ENCODE data around the gene CAPZA1. TPM values are rescaled to one million over a fixed set of nuclear protein-coding genes. Genes with fewer than 3 reads are reported as not detected.
A peak's percentile ranks its signal among the peaks of the same experiment; 100 is the strongest.

Gene CAPZA1
- total RNA-seq, 1 donor from 2014 or later = 171 TPM

DNA sequence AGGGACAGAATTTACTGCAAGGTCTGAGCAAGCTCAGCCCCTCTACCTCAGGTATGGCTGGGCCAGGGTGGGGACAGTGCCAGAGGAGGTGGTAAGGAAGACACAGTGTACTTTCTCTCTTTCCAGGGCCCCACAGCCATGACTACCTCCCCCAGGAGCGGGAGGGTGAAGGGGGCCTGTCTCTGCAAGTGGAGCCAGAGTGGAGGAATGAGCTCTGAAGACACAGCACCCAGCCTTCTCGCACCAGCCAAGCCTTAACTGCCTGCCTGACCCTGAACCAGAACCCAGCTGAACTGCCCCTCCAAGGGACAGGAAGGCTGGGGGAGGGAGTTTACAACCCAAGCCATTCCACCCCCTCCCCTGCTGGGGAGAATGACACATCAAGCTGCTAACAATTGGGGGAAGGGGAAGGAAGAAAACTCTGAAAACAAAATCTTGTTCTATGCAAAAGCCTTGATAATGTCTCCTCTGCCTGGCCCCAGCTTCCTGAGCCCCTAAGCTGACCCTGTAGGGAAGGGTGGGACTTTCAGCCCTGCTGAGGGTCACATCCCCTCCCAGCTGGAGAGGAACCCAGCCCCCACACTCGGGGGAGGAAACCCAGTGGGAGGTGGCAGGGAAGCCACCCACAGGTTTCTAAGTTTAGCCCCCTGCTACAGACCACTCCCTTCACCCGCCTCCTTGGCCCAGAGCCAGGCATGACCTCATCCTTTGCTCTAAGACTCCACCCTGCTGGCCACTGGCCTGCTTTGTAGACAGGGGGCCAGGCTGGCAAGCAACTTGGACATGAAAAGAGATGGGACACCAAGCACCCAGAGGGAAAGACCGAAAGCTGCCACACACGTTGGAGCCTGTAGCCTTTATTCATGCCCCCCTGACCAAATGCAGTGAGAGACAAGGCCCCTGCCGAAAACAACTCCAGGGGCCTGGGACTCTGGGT, 80.9 kb downstream of the CAPZA1 start:
- Histone ChIP-seq H2AFZ (ENCODE audit: low read depth, low read length) (no peak overlapping the region), H3K4me3 (ENCODE audit: insufficient read depth, low read depth, low read length) (peak overlapping the region; percentile 11)

DNA sequence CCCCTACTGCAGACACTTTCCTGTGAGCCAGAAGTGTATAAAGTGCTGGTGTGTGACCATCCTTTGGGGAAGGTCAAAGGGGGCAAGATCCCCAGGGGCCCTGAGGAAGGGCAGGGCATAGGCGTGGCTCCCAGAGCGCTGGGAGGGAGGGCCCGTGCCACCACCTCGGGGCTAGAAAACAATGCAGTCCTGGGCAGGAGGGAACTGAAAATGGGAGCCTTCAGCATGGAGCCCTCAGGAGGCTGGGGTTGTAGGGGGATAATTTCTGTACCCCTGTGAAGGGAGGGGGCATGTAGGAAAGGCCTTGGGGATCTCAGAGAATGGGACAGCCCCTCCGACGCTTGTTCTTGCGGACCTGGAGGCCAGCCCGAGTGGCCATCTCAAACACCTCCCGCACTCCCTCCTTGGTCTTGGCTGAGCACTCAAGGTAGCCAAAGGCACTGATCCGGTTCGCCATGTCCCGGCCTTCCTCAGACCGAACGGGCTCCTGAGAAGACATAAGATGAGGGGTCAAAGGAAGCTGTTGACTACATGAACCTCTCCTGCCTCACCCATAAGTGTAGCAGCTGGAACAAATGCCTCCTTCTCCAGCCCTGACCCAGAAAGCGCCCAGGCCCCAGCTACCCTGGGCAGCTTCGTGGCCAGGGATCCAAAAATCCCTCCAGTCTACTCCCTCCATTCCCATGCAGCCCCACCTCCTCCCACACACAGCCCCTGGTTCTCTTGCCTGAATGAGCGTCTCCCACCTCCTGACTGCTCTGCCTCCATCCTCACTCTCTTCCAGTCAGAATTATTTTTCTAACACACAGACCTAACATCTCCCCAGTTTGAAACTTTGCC, 81.8 kb downstream of the CAPZA1 start:
- DNase-seq (ENCODE audit: low read depth) = no peak
- Histone ChIP-seq H3K4me2 (ENCODE audit: low read length) (peak overlapping the region; percentile 78), H3K27me3 (ENCODE audit: insufficient read depth, low read length) (no peaks in the 10 kb centered on the region), H2AFZ (ENCODE audit: low read depth, low read length) (no peak overlapping the region), H3K4me3 (ENCODE audit: insufficient read depth, low read depth, low read length) (no peak overlapping the region), H3K9ac (ENCODE audit: low read length) (peak overlapping the region; percentile 69), H4K20me1 (ENCODE audit: insufficient read depth, low read length) (peaks cover 40% of the 10 kb centered on the region), H3K9me3 (ENCODE audit: insufficient read depth, low read depth, low read length) (no peaks in the 10 kb centered on the region), H3K79me2 (ENCODE audit: insufficient read depth, low read length) (peaks cover 46% of the 10 kb centered on the region), H3K36me3 (ENCODE audit: insufficient read depth, low read length) (peaks cover 22% of the 10 kb centered on the region), H3K4me1 (ENCODE audit: insufficient read depth, low read length) (peaks cover 59% of the 10 kb centered on the region), H3K27ac (ENCODE audit: low read depth, low read length) (peak overlapping the region; percentile 86)
- Mint-ChIP-seq H3K27me3 (ENCODE audit: low read depth, unreplicated experiment) (no peaks in the 10 kb centered on the region), H3K36me3 (ENCODE audit: low read depth, unreplicated experiment) (peaks cover 23% of the 10 kb centered on the region), H3K4me1 (ENCODE audit: low read depth, unreplicated experiment) (peaks cover 55% of the 10 kb centered on the region), H3K9me3 (ENCODE audit: unreplicated experiment) (no peaks in the 10 kb centered on the region), H3K27ac (ENCODE audit: unreplicated experiment) (peak overlapping the region; percentile 96), H3K4me3 (ENCODE audit: unreplicated experiment) (peak overlapping the region; percentile 71)
- FAIRE-seq = no peak
- TF ChIP-seq, protein P1, sequence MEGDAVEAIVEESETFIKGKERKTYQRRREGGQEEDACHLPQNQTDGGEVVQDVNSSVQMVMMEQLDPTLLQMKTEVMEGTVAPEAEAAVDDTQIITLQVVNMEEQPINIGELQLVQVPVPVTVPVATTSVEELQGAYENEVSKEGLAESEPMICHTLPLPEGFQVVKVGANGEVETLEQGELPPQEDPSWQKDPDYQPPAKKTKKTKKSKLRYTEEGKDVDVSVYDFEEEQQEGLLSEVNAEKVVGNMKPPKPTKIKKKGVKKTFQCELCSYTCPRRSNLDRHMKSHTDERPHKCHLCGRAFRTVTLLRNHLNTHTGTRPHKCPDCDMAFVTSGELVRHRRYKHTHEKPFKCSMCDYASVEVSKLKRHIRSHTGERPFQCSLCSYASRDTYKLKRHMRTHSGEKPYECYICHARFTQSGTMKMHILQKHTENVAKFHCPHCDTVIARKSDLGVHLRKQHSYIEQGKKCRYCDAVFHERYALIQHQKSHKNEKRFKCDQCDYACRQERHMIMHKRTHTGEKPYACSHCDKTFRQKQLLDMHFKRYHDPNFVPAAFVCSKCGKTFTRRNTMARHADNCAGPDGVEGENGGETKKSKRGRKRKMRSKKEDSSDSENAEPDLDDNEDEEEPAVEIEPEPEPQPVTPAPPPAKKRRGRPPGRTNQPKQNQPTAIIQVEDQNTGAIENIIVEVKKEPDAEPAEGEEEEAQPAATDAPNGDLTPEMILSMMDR (IDR thresholded peaks at IDR 0.05; ENCODE audit: insufficient read depth, low read depth, low read length) = no peak
- no peak for TF ChIP-seq EZH2 (IDR thresholded peaks at IDR 0.05; ENCODE audit: insufficient read depth, low read length)

More for the DNA sequence above, 80.9 kb downstream of the CAPZA1 start:
- no peaks in the 10 kb centered on the region for H3K27me3 Mint-ChIP-seq (ENCODE audit: low read depth, unreplicated experiment)
- Histone ChIP-seq H3K9me3 (ENCODE audit: insufficient read depth, low read depth, low read length) (no peaks in the 10 kb centered on the region), H4K20me1 (ENCODE audit: insufficient read depth, low read length) (peaks cover 35% of the 10 kb centered on the region), H3K27ac (ENCODE audit: low read depth, low read length) (peak overlapping the region; percentile 86), H3K27me3 (ENCODE audit: insufficient read depth, low read length) (no peaks in the 10 kb centered on the region), H3K79me2 (ENCODE audit: insufficient read depth, low read length) (peaks cover 37% of the 10 kb centered on the region), H3K9ac (ENCODE audit: low read length) (peak overlapping the region; percentile 69), H3K4me2 (ENCODE audit: low read length) (peak overlapping the region; percentile 78), H3K4me1 (ENCODE audit: insufficient read depth, low read length) (peaks cover 55% of the 10 kb centered on the region), H3K36me3 (ENCODE audit: insufficient read depth, low read length) (peaks cover 25% of the 10 kb centered on the region)
- H3K9me3 Mint-ChIP-seq (ENCODE audit: unreplicated experiment) = no peaks in the 10 kb centered on the region
- H3K36me3 Mint-ChIP-seq (ENCODE audit: low read depth, unreplicated experiment) = peaks cover 21% of the 10 kb centered on the region
- FAIRE-seq (no peak), DNase-seq (ENCODE audit: low read depth) (peak; percentile 90)
- peaks cover 55% of the 10 kb centered on the region for H3K4me1 Mint-ChIP-seq (ENCODE audit: low read depth, unreplicated experiment)
- no peak for TF ChIP-seq EZH2 (IDR thresholded peaks at IDR 0.05; ENCODE audit: insufficient read depth, low read length)
- TF ChIP-seq, protein P1 (IDR thresholded peaks at IDR 0.05; ENCODE audit: insufficient read depth, low read depth, low read length) = no peak
- H3K27ac Mint-ChIP-seq (ENCODE audit: unreplicated experiment) = peak overlapping the region; percentile 96
- H3K4me3 Mint-ChIP-seq (ENCODE audit: unreplicated experiment) = peak overlapping the region; percentile 68
